Spleen (tissue), 11 donors: ENCODE data around the gene B4GALT2. TPM values are rescaled to one million over a fixed set of nuclear protein-coding genes. Genes with fewer than 3 reads are reported as not detected.

Source experiments
- DNase-seq: peaks from one replicate; pipeline ENCODE4 v3.0.0-alpha.2; 2020
- H3K27ac ChIP-seq, 8 donors: fragments of 200-600 bp; sonication (generic) in 7 of 8; 1 replicate in 4 of 8; 2 replicates in 4 of 8; pipeline versions ENCODE4 v1.5.0 to v1.8.0; 2016 to 2021; ENCODE audit warnings: inconsistent platforms in 4 of 8, mild to moderate bottlenecking in 4 of 8, moderate library complexity in 1 of 8
- H3K27me3 ChIP-seq, 7 donors: fragments of 200-600 bp; sonication (generic) in 6 of 7; replicated peaks in 1 of 7; 1 replicate in 4 of 7; 2 replicates in 3 of 7; pipeline versions ENCODE4 v1.5.0 to v1.8.0; 2016 to 2021; ENCODE audit warnings: inconsistent platforms in 3 of 7, mild to moderate bottlenecking in 1 of 7
- H3K36me3 ChIP-seq, 6 donors: fragments of 200-600 bp; sonication (generic) in 5 of 6; 1 replicate in 4 of 6; 2 replicates in 2 of 6; pipeline versions ENCODE4 v1.5.0 to v1.8.0; 2016 to 2021; ENCODE audit warnings: inconsistent platforms in 2 of 6
- H3K4me1 ChIP-seq, 6 donors: fragments of 200-600 bp; sonication (generic) in 5 of 6; 1 replicate in 3 of 6; 2 replicates in 3 of 6; pipeline versions ENCODE4 v1.5.0 to v1.8.0; 2016 to 2021; ENCODE audit warnings: inconsistent platforms in 3 of 6
- H3K4me3 ChIP-seq, 8 donors: fragments of 200-600 bp; sonication (generic) in 7 of 8; 1 replicate in 4 of 8; 2 replicates in 4 of 8; pipeline versions ENCODE4 v1.5.0 to v1.8.0; 2016 to 2021; ENCODE audit warnings: inconsistent platforms in 4 of 8, mild to moderate bottlenecking in 4 of 8, moderate library complexity in 2 of 8
- H3K9me3 ChIP-seq, 8 donors: fragments of 200-600 bp; sonication (generic) in 7 of 8; 1 replicate in 4 of 8; 2 replicates in 4 of 8; pipeline versions ENCODE4 v1.5.0 to v1.8.0; 2016 to 2021; ENCODE audit warnings: inconsistent platforms in 4 of 8
- CTCF ChIP-seq, 11 experiments: fragments of 200-600 bp in 7 of 11; fragments of 450-650 bp in 4 of 11; sonication (generic) in 4 of 11; IDR thresholded peaks in 8 of 11; conservative IDR thresholded peaks in 3 of 11; 1 replicate in 7 of 11; 2 replicates in 4 of 11; pipeline versions ENCODE4 v1.4.0 to v1.8.0; 2016 to 2021; ENCODE audit warnings: antibody characterized with exemption in 11 of 11, inconsistent platforms in 4 of 11, mild to moderate bottlenecking in 1 of 11
- POLR2A ChIP-seq, 3 donors: fragments of 450-650 bp; IDR thresholded peaks; one replicate each; pipeline ENCODE4 v1.5.1; 2017; ENCODE audit warnings: antibody characterized with exemption in 3 of 3, mild to moderate bottlenecking in 1 of 3
- POLR2AphosphoS5 ChIP-seq, 3 donors: sonication (generic); formaldehyde crosslinking; IDR thresholded peaks; one replicate each; pipeline ENCODE4 v1.5.1; 2017; ENCODE audit warnings: antibody characterized with exemption in 3 of 3
- WGBS, 5 donors: extraction: QIAGEN DNeasy Blood & Tissue Kit in 3 of 5; methylation state at CpG; one replicate each; pipeline versions ENCODE4 v1.1.5 to v1.1.7; 2013 to 2018; 5-methylcytosine and 5-hydroxymethylcytosine counted together
- intact Hi-C: fragments of 100-400 bp; cut with DNase I; formaldehyde crosslinking; loops from one replicate; pipeline ENCODE4 v1.15.0; 2023; ENCODE audit warnings: low total_unique reads
- polyA plus RNA-seq, 3 donors: library from polyadenylated mRNA; stranded (reverse); fragments of 200-250 nt; gene quantifications; one replicate each; pipeline ENCODE4 v1.2.1, GENCODE V29; 2013
- total RNA-seq, 7 donors: library from RNA; depleted of rRNA in 3 of 7; stranded (reverse); fragments of >200 nt in 3 of 7; fragmentation: NEBNext Ultra II Directional in 4 of 7; extraction: Animal tissue kit (Norgen Biotek cat#: 25700) in 4 of 7; gene quantifications; one replicate each; pipeline versions ENCODE4 v1.1.0 to v1.2.1, GENCODE V29; 2016 to 2021
- donor health status: healthy with polysubstance abuse.
- donor health status: DM: no; HTN: no; CAD: no; lungs with moderate emphysema.
- donor health status: DM: no; HTN: no; CAD: no.
- donor health status: Bipolar disorder and iron deficiency.
- donor health status: healthy.
- donor health status: DM: no; HTN: no; CAD: no.
- donor health status: DM: yes; HTN: yes; CAD: no.

The B4GALT2 gene
- total and polyA plus RNA-seq, 10 donors = 7.0 to 23.3 (median 12.8) TPM

- peaks cover 0 to 6% (median 0%) of the 10 kb centered on the region in 6 donors for H3K4me1 ChIP-seq
- H3K36me3 ChIP-seq = peaks cover 0 to 65% (median 34%) of the 10 kb centered on the region in 6 donors
- no peak overlapping the region for H3K4me3 ChIP-seq
- intact Hi-C loops = no loop called here
- no peak for DNase-seq
- no peaks in the 10 kb centered on the region for H3K27me3 ChIP-seq
- no peak overlapping the region for H3K27ac ChIP-seq
- no peak for TF ChIP-seq POLR2A (IDR thresholded peaks at IDR 0.05)
- no peak for TF ChIP-seq CTCF (IDR thresholded peaks at IDR 0.05 in 8 of 11, conservative IDR thresholded peaks at IDR 0.05 in 3 of 11)
- TF ChIP-seq POLR2AphosphoS5 (IDR thresholded peaks at IDR 0.05) = no peak
- H3K9me3 ChIP-seq = no peaks in the 10 kb centered on the region
- 85 to 98% (median 92%) methylated on average over 4 to 5 of the region's 5 CpGs for WGBS, 5 donors
Observed at GRCh38 chr1:43954036-43954435, 25.0 kb upstream of the B4GALT2 start.

GRCh38 chr1:43956234-43956633 lies 22.8 kb upstream of the B4GALT2 start:
- Histone ChIP-seq H3K4me1 (no peaks in the 10 kb centered on the region), H3K4me3 (no peak overlapping the region), H3K27me3 (no peaks in the 10 kb centered on the region), H3K9me3 (no peaks in the 10 kb centered on the region), H3K36me3 (peaks cover 0 to 65% (median 37%) of the 10 kb centered on the region in 6 donors), H3K27ac (no peak overlapping the region)
- TF ChIP-seq POLR2AphosphoS5 (IDR thresholded peaks at IDR 0.05) (no peak), POLR2A (IDR thresholded peaks at IDR 0.05) (no peak), CTCF (IDR thresholded peaks at IDR 0.05 in 8 of 11, conservative IDR thresholded peaks at IDR 0.05 in 3 of 11) (no peak)
- no peak for DNase-seq
- intact Hi-C loops = no loop called here
- 96 to 99% (median 98%) methylated on average over 8 of the region's 8 CpGs for WGBS, 5 donors

DNA sequence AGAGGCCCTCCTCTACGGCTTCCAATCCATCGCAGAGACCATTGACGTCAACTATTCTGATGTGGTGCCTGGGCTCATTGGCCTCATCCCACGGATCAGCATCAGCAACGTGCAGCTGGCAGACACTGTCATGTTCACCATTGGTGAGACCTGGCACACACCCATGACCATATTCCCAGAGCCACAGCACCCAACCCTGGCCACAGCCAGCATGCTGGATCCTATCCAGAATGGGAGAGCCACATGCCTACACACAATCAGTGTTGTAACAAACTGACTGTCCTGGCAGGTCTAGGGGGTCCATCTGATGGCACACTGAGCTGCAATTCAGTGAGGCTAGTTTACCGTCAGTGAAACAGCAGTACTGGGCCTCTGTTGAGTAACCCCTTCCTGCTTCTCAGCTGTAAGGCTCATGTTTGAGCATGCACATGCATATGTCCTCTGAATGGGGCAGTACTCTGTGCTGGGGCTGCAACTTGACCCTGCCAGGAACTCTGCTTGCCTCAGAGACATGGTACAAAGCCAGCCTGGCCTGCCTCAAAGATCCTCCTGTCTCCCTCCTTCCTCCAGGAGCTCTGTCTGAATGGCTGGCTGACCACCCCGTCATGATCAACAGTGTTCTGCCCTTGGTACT lies 21.5 kb upstream of the B4GALT2 start:
- intact Hi-C loops = no loop called here
- no peak overlapping the region for H3K4me3 ChIP-seq
- H3K9me3 ChIP-seq = no peaks in the 10 kb centered on the region
- TF ChIP-seq CTCF (IDR thresholded peaks at IDR 0.05 in 8 of 11, conservative IDR thresholded peaks at IDR 0.05 in 3 of 11) (no peak), POLR2AphosphoS5 (IDR thresholded peaks at IDR 0.05) (no peak), POLR2A (IDR thresholded peaks at IDR 0.05) (no peak)
- 77 to 94% (median 89%) methylated on average over 6 to 7 of the region's 7 CpGs for WGBS, 5 donors
- peaks cover 0 to 77% (median 43%) of the 10 kb centered on the region in 6 donors for H3K36me3 ChIP-seq
- H3K27ac ChIP-seq = no peak overlapping the region
- no peaks in the 10 kb centered on the region for H3K4me1 ChIP-seq
- H3K27me3 ChIP-seq = no peaks in the 10 kb centered on the region
- DNase-seq = no peak

DNA sequence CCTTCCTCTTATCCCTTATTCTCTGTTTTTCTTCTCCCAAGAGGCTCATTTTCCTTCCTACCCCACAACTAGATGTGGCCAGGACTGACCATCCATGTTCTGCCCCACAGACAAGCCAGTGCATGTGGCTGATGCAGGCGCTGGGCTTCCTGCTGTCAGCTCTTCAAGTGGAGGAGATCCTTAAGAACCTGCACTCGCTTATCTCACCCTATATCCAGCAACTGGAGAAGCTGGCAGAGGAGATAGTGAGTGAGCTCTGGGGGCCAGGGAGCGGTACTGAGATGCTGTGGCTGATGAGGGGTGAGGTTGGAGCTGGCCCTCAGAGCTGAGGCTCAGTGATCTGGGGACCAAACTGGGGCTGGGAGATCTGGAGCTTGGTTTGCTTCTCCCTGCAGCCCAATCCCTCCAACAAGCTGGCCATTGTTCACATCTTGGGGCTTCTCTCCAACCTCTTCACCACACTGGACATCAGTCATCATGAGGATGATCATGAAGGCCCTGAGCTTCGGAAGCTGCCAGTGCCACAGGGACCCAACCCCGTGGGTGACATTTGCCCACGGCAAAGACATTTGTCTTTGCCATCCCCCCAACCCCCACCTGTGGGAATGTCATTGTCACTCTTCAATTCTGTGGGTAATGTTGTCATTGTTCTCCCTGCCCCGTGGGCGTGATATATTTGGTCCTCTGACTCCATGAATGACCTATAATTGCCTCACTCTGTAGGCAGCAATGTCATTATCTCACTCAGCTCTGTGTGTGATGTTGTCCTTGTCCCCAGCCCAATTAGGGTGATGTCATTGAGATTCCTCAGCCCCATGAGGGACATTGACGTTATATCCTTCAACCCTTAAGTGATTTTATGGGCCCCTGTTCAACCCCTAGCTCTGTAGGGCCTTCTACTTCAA lies 20.4 kb upstream of the B4GALT2 start:
- TF ChIP-seq POLR2A (IDR thresholded peaks at IDR 0.05) (no peak), CTCF (IDR thresholded peaks at IDR 0.05 in 8 of 11, conservative IDR thresholded peaks at IDR 0.05 in 3 of 11) (no peak), POLR2AphosphoS5 (IDR thresholded peaks at IDR 0.05) (no peak)
- Histone ChIP-seq H3K4me3 (no peak overlapping the region), H3K9me3 (no peaks in the 10 kb centered on the region), H3K36me3 (peaks cover 0 to 80% (median 45%) of the 10 kb centered on the region in 6 donors), H3K27ac (no peak overlapping the region), H3K4me1 (no peaks in the 10 kb centered on the region), H3K27me3 (no peaks in the 10 kb centered on the region)
- DNase-seq = no peak
- intact Hi-C loops = no loop called here
- 93 to 96% (median 93%) methylated on average over 8 to 9 of the region's 9 CpGs for WGBS, 5 donors
